M059J (cell line): ENCODE data around the gene DTNB. TPM values are rescaled to one million over a fixed set of nuclear protein-coding genes. Genes with fewer than 3 reads are reported as not detected.

Experiments
- DNase-seq: peaks from one replicate; pipeline ENCODE4 v3.0.0-alpha.2; 2012; ENCODE audit warnings: low read depth
- total RNA-seq: library from RNA; depleted of rRNA; stranded (reverse); fragments of >200 nt; shearing (Covaris generic); gene quantifications from 2 replicates; pipeline ENCODE4 v1.2.3, GENCODE V29; 2014

Gene DTNB
- total RNA-seq, 1 experiment from 2014 or later = 12.2 TPM

DNA sequence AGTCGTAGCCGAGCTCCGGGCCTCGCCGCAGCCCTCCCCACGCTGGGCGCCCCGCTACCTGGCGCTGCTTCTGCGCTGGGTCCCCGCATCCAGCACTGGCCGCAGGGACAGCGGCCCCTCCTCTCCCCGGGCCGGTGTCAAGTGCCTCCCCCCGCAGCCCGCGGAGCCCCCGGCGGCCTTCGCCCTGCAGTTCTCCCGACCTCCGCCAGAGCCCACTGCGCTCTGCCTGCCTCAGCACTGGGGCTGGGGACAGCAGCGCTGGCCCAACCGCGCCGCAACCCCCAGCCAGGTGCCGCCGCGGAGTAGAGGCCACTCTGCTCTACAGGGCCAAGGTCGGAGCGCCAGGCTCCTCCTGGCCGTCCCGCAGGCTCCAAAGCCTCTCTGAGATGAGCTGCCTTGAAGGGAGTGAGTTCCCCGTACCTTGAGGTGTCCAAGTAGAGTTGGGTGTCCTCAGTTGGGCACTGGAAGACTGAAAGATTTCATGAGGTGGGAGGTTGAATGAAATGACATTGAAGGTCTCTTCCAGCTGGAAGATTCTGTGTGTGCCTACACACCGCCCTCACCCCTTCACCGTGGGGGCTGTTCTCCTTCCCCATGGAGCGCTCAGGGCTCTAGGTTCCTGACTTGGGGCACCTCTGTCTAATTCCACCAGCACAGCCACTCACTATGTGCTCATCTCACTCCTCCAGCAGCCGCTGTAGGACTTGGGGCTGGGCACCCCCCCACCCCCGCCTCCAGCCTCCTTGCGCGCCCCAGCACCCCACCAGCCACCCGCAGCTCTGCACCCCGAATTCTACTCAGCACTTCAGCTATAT is 330.8 kb downstream of the DTNB start:
- peak; percentile 71 for DNase-seq

- DNase-seq = peak; percentile 52
These were observed 331.5 kb downstream of the DTNB start, which contains the start of gene DNMT3A for GRCh38 chr2:25341753-25342371. Gene DNMT3A, minus strand, starts transcription at chr2:25341925. Its CDS starts 27,941 bp downstream, at chr2:25313984.

GRCh38 chr2:25341011-25341727 is 332.2 kb downstream of the DTNB start:
- DNase-seq = no peak

- DNase-seq = no peak
These were observed 333.0 kb downstream of the DTNB start for GRCh38 chr2:25340181-25340921.

DNA sequence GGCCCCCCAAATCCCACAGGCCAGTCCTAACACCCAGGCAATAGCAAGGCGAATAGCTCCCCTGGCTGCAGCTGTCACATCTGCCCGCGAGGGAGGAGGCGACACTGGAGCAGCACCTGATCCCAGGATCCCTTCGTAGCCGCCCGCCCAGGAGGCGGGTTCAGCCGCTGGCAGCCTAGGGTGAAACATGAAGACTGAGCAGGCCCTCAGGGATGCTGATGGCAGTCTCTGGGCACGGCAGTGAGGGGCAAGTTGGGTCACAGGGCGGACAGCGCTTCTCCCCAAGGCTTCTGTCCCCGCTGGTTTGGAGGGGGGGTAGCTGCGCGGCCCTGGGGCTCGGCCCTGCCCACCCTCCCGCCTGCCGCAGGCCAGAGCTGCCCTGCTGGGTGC is 333.6 kb downstream of the DTNB start:
- no peak for DNase-seq

DNA sequence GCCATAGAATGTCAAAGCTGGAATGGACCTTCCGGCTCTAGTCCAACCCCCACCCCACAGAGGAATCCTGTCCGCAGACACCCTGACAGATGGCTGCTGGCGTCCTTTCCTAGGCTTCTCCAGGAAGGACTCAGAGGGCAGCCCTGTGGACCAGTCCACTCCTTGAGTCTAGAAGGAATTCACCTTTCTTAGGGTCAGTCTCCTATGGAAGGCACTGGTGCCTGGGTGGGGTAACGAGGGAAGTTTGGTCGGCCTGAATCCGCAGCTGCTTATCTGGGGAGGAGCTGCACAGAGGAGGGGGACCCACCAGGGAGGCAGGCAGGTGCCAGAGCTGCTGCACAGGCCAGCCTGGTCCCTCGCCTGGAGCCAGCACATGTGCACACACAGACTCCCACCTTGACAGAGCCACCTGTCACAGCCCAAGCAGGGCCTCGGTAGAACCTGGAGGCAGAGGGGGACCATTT is 334.1 kb downstream of the DTNB start:
- DNase-seq = no peak

DNA sequence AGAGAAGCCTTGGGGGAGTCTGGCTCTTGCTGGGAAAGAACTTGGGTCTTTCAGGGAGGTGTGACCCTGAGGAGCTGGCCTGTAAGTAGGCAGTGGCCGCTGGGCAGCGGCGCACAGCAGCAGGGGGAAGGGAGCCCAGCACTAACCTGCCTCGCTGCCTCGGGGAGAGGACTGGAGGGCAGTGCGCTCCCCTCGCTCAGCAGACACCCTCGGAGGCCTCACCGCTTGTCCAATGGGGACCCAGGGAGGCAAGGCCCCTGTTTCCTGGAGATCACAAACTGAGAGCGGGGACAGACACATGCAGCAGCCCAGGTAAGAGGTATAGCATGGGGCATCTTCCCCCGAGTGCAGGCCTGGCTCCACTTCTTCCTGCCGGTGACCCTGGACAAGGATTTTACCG is 335.0 kb downstream of the DTNB start:
- no peak for DNase-seq

- DNase-seq = no peak
These were observed 335.5 kb downstream of the DTNB start for GRCh38 chr2:25337891-25338290.

DNA sequence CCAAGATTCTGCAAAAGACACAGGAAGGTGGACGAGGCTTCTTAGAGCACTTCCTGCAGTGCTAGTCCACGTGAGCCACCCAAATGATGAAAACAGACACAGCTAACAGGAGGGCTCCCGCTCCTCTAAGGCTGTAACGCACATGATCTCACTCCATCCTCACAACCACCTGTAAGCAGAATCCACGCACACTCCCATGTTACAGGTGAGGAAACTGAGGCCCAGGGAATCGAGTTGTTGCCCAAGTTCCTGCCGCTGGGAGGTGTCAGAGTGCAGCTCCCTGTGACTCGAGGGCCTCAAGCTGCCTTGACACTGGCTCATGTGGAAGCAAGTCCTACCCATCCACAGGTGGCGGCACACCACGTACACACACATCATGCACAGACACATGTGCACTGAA is 336.1 kb downstream of the DTNB start:
- no peak for DNase-seq

GRCh38 chr2:25336383-25336841 is 337.0 kb downstream of the DTNB start:
- no peak for DNase-seq

DNA sequence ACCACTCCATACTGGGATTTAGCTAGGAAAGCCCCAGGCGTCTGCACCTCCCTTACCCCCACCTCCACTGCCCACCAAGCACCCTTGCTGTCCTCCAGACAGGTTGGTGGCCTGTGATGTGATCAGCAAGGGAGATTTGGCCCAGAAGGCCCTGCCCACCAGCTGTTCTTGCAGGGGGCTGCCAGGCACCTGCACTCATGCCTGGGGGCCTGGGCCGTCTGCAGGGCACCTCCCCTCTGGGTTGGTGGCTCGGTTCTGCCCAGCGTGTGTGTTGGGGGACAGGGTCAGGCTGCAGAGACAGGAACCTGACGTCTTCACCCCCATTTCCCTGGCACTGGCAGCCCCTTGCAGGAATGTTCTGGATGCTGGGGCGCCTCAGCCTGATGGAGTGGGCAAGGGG is 337.4 kb downstream of the DTNB start:
- no peak for DNase-seq

DNA sequence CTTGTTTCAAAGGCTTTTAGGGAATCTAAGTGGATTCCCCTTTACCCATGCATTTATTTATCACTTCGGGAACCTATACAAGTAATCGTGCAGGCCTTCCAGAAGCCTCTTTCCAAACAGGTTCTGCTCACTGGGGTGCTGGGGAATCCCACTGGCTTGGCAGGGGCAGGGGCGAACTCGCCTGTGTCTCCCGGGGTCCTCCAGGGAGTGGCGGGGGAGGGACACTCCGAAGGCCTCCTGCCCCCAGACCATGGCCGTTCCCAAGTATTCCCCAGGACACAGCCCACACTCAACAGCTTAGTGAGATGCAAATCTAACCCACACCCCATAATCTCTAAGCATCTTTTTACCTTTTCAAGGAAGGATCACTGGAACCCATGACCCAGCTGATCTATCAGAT is 338.2 kb downstream of the DTNB start:
- no peak for DNase-seq

DNA sequence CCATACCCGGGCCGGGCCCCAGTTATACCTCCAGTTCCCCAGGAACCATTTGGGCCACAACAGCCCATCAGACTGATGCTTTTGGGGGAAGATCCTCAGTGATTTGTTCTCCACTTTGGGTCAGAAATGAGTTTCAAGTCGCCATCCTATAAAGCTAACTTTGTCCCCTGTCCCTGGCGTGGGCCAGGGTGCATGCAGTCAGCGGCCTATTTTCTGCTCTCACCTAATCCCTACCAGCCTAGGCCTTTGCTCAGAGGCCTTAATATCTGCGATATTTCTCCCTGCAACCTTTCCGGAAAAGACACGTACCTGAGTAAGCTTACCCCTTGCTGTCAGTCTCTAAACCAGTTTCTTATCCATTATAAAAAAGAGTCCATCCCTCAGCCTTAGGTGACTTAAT is 338.9 kb downstream of the DTNB start:
- DNase-seq = no peak

- DNase-seq = no peak
These were observed 339.4 kb downstream of the DTNB start for GRCh38 chr2:25333981-25334380.

GRCh38 chr2:25332571-25332970 is 340.8 kb downstream of the DTNB start:
- DNase-seq = no peak

DNA sequence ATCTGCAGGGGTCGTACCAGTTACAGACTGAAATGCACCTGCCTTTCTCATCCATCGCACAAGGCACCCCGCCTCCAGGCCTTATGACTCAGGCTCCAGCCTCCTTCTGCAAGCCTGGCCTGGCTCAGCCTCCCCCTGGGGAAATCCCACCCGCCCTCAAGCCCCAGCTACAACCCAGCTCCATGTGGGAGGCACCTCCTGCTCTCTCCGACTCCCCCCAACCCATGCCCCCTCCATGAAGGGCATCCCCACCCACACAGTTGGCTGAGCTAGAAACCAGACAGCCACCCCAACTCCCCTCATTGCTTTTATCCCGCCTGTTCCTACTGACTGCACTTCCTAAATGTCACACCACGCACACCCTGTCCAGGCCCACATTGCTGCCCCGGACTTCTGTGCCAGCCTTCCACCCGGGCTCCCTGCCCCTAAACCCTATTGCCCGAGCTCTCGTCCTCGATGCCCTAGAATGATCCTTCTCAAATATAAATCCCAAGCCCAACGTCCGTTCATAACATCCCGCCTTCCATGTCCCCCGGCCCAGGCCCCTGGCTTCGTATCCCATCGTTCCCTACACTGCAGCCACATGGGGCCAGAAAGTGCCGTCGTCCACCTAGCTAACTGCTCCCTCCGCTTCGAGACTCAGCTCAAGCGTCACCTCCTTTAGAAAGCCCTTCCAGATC is 341.6 kb downstream of the DTNB start:
- DNase-seq = no peak

DNA sequence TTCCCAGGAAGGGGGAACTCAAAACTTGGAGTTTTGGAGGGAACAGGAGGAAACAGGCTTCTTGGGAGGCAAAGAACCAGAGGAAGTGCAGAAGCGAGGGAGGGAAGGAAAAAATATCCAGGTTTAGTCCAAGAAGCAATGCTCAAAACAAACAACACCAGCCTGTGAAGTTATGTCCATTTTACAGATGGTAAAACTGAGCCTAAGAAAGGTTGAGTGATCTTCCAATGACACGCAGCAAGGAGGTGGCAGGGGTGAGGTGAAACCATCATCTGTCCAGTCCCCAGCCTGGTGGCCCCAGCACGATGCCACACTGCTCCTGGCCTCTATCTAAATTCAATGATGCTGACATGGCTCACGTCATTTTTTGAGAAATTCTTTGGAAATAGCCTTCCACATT is 342.4 kb downstream of the DTNB start:
- no peak for DNase-seq

- no peak for DNase-seq
These were observed 343.1 kb downstream of the DTNB start for GRCh38 chr2:25330273-25330672.

- no peak for DNase-seq
These were observed 345.0 kb downstream of the DTNB start for GRCh38 chr2:25328152-25329085.
